HG02571 (cell line): ENCODE results near the gene ZNF18.
"Not testable (repeated sequence)": the region's sequence is repeated elsewhere in the genome, so short reads cannot be mapped to it uniquely, and the experiment has no call there.

Experiments
- ATAC-seq: cut with Tn5 transposase; IDR thresholded peaks from one replicate; pipeline ENCODE4 v1.9.1; 2021; ENCODE audit warnings: mild to moderate bottlenecking, moderate library complexity; ENCODE audit not compliant: unreplicated experiment

Gene ZNF18

DNA sequence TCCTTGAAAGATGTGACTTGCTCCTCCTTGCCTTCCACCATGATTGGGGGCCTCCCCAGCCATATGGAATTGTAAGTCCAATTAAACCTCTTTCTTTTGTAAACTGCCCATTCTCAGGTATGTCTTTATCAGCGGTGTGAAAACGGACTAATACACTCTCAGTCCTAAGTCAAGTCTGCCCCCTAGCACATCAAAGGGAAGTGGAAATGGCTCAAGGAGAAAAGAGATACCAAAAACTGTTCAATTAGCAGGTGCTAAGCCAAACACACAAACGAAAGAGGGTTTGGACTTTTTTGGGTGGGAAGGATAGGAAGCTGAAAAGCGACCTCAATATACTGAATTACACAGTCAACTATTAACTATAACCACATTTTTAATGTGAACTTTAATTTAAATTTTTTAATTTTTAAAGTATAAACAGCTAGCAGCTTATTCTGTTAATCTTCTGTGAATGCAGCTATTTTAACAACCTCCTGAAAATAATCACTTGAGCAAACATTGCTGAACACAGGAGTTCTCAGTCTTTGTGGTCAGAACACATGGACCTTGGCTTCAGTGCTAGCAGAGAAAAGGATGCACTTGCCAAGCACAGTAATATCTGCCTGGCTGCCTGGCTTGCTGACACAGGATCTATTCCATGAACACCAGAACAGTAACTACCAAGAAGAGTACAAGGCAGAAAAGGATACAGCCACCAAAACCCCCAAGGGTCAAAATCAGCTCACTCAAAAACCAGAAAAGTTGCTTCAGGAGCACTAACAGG lies 10.9 kb downstream of the ZNF18 start:
- no peak for ATAC-seq

DNA sequence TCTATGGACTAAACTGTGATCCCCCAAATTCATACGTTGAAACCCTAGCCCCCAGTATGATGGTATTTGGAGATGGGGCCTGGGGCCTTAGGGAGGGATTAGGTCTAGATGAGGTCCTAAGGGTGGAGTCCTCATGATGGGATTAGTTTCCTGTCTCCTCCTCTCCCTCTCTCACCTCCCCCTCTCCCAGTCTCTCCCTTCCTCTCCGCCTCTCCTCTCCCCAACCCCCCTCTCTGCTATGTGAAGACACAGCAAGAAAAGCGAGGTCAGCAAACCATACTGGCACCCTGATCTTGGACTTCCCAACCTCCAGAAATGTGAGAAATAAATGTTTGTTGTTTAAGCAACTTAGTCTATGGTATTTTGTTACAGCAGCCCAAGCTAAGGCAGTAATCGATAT lies 15.4 kb downstream of the ZNF18 start:
- no peak for ATAC-seq

DNA sequence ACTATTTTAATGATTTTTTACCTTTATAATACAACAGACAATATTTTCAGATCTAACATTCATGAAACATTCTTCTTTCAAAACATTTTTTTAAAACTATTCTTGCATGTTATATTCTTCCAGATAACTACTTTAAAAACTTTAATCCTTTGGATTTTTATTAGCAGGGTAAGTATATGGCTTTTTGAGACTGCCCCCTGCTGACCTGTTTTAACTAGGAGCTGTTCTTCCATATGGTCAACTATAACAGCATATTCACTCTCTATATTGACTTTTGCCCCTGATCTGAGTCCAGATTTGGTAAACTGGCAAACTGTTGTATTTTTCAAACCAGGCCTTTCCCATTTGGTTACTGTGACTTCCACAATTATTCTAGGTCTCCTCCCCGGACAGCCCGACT lies 16.5 kb downstream of the ZNF18 start:
- ATAC-seq: no peak

DNA sequence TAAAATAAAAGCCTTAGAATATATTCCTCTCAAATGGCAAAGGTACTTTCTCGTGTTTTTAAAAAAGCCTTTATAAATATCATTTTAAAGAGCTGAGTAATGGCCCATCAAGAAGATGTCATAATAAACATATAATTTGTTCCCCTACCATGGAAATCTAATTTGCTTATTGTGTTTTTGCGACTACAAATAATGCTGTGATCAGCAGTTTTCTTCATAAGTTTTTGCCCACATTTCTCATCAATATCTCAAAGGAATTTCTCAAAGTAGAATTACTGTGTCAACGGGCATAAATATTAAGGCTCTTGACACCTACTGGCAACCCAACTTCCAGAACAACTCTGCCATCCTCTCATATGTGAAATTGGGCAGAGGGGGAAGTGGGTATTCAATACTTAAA lies 17.5 kb downstream of the ZNF18 start:
- ATAC-seq: no peak

DNA sequence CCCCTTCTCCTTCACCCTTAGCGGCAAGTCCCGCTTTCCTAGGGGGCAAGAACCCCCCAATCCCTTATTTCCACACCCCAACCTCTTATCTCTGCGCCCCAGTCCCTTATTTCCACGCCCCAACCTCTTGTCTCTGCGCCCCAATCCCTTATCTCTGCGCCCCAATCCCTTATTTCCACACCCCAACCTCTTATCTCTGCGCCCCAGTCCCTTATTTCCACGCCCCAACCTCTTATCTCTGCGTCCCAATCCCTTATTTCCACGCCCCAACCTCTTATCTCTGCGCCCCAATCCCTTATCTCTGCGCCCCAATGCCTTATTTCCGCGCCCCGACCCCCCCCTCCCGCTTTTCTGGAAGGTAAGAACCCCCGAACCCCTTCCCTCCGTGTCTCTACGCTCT lies 24.5 kb downstream of the ZNF18 start:
- ATAC-seq: not testable (repeated sequence)

DNA sequence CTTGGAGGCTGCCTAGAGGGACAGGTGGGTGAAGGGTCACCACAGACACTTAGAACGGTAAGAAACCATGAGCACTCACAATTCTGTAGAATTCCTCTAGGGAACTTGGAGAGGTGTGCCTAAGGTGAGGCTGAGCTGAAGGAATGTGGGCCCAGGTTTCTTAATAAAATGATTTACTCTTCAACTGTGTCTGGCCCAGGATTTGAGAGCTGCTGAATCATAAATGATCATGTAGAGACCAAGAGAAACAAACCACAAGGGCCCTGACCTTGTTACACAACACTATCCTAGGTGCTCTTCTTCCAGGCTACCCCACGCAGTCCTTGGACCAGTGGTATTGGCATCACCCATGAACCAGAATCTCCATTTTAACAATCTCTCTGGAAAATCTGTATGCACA lies 27.7 kb downstream of the ZNF18 start:
- no peak for ATAC-seq

DNA sequence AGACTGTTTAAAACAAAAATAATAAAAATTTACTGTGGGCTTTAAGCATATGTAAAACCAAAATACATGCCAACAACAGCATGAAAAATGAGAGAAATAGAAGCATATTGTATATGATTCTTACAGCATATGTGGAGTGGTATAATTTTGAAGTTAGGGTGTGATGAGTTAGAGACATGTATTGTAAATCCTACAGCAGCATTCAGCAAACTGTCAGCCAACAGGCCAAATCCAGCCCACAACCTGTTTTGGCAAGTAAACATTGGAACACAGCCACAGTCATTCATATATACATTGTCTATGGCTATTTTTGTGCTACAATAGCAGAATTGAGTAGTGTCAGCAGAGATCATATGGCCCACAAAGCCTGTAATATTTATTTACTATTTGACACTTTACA lies 42.3 kb downstream of the ZNF18 start:
- no peak for ATAC-seq

DNA sequence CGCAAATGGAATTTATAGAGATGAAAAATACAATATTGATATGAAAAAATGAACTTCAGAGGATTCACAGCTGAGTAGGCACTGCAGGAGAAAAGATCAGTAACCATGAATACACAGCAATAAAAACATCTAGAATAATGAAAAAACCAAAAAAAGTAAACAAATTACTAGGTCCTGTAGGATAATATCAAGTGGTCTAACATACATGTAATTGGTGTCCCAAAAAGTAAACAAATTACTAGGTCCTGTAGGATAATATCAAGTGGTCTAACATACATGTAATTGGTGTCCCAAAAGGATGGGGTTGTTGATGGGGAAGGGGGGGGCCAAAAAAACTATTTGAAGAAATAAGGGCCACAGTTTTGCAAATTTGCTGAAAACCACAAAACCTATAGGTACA lies 43.4 kb downstream of the ZNF18 start:
- no peak for ATAC-seq

DNA sequence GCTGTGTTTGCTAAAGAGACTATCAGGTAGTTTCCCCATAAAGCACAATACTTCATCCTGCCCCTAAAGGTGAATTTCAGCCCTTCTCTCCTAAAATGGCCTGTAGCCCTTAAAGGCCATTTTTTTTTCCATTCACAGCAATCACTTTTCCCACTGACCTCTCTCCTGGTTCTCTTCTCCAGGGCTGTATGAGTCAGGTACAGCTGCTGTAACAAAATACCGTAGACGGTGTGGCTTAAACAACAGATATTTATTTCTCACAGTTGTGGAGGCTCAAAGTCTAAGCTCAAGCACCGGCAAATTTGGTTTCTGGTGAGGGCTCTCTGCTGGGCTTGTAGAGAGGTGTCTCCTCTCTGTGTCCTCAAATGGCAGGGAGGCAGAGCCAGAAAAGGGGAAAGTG lies 44.7 kb downstream of the ZNF18 start:
- no peak for ATAC-seq

DNA sequence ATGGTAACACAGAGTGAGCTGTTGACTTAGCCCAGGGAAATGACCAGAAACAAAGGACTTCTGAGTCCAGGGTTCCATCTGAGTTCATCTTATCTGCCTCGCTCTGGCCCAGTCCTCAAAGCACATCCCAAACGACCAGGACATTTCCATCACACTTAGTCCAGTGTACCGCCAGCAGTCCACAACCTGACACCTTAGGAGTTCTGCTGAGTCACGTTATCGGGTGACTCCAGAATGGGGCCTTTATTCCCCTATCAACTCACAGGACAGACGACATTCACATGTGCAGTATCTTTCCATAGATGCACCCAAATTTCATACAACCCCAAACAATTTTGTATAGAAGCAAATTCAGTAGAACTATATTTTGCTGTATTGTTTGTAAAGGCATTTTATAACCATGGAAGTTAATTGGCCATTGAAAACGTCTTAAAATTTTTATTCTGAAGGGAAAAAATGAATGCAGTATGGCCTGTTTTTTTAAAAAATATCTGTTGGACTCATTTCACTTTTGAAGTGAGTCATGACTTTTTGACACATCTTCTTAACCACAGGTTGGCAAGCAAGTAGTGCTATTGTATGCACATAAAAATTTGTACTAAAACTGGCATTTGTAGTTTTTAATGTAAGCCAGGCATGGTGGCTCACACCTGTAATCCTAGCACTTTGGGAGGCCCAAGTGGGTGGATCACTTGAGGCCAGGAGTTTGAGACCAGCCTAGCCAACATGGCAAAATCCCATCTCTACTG lies 46.3 kb downstream of the ZNF18 start:
- ATAC-seq: no peak

DNA sequence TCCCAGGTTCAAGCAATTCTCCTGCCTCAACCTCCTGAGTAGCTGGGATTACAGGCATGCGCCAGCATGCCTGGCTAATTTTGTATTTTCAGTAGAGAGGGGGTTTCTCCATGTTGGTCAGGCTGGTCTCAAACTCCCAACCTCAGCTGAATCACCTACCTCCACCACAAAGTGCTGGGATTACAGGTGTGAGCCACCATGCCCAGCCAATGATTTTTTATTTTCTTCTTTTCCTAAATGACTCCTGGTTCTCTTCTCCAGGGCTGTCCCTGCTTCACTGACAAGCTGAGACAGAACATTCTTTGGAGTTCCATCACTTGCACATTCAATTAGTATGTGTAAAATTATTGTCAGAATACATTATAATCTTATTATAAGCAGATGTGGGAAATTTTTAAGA lies 47.7 kb downstream of the ZNF18 start:
- ATAC-seq: not testable (repeated sequence)

DNA sequence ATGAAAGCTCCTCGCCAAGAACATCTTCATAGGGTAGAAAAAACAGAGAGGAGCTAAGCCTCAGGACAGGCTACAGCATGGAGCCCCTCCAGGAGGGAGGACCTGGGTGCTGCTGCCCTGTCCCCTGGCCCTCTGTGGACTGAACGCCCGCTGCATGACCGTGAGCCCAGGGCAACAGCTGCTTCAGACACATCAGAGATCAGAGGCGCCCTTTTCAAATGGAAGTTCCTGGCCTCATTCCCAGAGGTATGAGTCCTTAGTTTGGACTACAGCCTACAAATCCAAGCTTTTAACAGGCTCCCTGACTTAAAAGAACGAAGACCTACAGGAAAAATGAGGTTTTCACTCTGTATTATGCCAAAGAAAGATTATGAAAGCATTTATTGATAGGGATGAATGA lies 48.5 kb downstream of the ZNF18 start:
- ATAC-seq: no peak

DNA sequence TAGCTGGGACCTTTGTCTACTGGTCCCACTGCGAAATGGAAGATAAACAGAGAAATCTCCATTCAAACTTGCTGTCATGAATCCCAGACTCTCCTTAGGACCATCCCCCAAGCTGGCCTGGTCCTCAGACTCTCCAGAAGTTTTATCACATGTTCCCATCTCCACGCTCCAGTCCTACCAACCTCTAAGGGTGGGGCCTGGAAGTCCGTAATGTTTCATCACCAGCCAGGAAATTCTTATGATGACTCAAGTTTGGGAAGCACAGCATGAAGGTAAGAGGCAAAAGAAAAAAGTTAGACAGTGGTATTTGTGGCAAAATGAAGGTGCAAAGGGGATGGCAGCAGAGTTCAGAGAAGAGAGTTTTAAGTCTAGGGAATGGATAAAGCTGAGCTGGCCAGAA lies 52.7 kb downstream of the ZNF18 start:
- no peak for ATAC-seq

DNA sequence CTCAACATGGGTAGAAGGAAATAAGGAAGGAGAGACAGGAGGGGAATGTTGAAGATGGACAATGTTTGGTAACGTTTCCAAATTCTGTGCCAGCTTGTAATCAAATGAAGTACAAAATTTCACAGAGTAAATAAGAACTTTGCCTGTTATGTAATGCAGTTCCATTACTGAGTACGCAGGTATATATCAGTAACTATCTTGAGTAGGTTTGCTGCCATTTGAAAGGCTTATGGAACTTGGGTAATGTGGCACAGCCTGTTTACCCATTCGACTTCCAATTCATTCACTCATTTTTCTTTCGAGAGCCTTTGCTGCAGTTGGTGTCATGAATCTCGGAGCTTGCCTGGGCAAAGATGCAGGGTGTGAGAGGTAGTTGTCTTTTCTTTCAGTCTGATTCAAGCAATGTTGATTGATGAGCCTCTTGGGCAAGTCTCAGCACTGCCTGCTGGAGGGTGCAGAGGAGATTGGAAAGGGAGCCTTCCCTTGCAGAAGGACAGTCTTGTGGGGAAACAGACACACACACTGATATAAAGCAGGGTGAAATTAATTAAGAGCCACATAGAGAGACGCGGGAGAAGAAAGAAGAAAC lies 53.4 kb downstream of the ZNF18 start:
- no peak for ATAC-seq

DNA sequence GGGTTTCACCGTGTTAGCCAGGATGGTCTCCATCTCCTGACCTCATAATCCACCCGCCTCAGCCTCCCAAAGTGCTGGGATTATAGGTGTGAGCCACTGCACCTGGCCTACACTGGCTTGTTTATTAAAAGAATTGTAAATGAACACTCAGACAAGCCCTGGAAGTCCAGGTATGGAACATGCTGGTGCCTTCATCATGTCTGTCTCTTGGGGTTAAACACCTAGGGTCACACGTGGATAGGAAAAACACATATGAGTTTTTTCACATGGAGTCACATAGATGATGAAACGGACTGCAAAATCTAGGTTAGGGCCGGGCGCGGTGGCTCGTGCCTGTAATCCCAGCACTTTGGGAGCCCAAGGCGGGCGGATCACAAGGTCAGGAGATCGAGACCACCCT lies 54.2 kb downstream of the ZNF18 start:
- not testable (repeated sequence) for ATAC-seq

DNA sequence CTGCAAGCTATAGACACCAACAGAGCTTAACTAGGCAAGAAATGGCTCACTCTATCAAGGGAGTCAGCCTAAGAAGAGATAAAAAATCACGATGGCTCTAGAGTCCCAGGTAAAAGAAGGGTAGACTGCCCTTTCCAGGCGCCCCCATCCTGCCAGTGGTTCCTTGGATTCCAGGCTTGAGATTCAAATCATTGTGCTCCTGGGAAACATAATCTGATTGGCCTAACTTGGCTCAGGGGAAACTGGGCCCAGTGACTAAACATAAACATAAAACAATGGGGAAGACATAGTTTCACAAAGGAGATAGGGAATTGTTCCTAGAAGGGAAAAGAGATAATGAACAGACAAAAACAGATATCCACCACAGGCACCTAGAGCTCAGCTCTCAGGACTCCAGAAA lies 56.4 kb downstream of the ZNF18 start:
- no peak for ATAC-seq

DNA sequence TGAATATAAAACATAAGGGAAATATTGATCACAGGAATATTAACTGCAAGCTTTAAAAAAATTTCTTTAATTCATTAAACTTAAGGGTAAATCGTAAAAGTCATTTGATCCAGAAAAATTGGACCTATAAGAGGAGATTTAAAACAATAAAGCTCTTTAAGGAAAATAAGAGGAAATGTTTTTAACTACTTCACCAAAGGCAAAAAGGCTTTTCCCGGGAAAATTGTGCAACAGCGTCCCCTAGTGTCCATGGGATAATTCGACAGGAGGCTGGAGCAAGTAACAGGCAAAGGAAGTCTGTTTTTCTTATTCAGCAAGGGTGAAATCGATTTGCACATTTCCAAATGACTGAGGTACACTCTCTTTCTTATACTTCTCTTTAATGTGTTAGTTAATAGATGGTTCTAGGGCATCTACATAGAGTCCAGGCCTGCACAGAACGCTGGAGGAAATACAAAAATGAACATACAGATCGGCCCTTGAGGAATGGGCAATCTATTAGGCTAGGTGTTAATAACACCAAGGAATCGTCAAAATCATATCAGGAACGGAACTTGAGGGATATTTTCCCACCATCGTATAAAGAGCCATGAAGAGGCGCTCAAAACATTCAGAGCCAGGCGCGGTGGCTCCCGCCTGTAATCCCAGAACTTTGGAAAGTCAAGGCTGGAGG lies 61.4 kb downstream of the ZNF18 start:
- no peak for ATAC-seq

DNA sequence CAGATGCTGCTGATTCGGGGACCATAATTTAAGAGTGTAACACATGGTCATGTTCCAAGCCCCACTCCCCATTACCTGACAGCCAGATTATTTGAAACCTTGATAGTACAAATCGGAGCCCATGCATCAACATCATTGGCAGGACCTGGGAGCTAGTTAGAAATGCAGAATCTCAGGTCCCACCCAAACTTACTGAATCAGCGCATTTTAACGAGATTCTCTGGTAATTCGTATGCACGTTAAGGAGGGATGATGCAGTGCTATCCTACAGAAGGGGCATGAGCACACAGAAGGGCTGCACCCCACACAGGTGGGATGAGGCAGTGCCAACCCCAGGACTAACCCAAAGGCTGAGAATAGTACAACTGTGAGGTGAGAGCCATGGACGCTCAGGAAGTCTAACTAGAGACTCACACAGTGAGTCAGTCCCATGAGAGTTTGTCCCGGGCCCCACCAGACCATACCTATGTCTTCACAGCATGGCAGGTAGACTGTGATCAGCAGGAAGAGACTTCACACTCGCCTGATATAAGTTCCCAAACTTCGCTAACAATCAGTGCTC lies 64.9 kb downstream of the ZNF18 start:
- ATAC-seq: no peak

DNA sequence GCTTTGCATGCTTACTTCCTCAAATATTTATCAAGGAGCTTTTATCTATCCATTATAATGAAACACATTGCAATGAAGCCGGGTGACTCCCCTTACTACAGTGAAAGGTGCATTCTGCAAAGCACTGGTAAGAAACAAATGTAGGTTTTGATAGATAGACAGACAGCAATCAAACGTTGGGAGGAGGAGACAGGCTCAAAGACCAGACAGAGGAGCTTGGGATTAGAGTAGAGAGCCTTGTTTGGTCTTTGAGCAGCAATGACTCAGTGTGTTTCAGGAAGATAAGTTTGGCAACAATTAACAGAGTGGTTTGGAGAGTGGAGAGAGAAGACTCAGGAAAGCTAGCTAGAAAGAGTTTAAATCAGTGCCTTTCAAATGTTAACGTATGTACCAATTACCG lies 68.8 kb downstream of the ZNF18 start:
- ATAC-seq: no peak
